GM21786 (cell line): ENCODE results near the gene ADPRHL1.

Source experiments
- ATAC-seq: cut with Tn5 transposase; IDR thresholded peaks from one replicate; pipeline ENCODE4 v1.9.1; 2021; ENCODE audit not compliant: unreplicated experiment

Gene ADPRHL1

DNA sequence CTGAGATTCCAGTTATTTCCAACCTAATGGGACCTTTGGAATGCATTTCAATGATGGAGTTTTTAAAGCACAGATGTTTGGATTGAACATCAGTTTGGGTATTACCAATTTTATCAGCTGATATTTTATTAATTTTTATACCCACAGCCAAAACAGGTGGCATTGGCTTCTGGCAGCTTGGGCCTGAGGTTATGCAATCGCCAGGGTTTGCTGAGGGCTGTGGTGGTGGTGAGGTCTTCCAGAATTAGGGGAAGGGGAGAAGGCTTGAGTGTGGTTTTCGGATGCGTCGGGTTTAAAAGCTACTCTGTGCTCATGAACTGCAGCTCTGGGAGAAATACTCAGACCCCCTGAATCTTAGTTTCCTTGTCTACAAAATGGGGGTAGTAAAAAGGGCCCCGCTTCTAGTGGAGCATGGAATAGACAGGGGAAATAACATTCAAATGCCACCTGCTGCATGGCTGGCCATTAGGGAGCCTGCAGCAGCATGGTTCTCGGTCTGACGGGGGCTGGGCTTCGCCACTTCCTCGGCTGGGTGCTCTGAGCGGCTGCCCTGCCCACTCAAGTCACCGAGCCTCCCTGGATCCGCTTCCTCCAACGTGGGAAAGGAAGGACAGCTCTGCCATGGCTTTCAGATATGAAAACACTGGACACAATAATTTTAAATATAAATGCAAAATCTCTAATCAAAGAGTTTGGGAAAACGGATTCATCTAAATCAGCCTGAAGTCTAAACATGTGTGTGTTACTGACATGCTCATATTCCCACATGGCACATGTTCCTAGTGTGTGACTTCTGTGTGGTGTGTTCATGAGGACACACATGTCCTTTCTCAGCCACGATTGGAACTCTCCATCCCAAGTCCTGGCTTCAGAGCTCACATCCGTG is 35.2 kb downstream of the ADPRHL1 start:
- ATAC-seq, result no peak

DNA sequence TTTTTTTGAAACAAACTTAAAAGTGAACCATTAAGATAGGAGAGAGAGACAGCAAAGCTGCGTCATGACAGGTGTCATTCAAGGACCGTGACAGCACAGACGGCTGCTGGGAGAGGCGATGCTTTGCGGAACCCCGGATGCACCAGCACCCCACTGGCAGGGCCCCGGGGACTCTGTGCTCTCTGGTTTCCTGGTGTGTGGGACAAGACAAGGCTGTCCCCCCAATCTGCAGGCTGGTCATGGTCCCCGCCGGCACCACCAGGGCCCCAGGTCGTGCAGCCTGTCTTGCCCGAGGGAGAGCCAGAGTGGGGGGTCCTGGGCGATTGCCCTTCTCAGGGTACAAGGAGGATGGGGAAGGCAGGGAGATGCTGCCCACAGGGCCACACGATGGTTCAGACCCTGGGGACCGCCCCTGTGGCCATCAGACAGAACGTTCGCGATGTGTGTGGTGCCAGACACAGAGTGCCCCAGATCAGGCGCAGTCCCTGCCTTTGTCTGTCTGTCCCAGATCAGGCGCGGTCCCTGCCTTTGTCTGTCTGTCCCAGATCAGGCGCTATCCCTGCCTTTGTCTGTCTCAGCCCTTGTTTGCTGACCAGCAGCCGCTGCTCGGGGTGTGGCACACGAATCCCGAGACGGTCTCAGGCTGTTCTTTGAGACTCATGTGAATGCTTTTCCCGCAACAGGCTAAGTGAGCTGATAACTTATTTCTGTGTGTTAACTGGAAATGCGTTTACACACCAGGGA is 36.1 kb downstream of the ADPRHL1 start:
- ATAC-seq, result no peak

GRCh38 chr13:113415825-113416224 is 37.5 kb downstream of the ADPRHL1 start:
- no peak for ATAC-seq

DNA sequence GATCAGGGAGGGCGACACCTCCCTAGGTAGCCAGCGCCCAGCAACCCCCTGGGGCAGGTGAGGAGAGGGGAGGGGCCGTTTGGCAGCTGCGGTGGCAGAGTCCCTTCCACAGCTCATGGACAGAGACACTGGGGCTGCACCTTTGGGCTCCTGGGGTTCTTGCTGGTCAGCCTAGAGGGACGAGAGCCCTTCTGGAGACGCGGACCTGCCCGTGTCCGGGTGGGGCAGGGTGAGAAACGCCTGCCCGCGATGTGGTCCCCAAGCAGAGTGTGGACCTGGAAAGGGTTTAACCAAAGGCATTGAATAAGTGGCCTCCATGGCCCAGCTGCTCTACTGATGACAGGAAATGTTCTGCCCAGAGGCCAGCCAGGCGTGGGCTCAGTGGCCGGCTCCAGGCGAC is 38.3 kb downstream of the ADPRHL1 start:
- no peak for ATAC-seq

DNA sequence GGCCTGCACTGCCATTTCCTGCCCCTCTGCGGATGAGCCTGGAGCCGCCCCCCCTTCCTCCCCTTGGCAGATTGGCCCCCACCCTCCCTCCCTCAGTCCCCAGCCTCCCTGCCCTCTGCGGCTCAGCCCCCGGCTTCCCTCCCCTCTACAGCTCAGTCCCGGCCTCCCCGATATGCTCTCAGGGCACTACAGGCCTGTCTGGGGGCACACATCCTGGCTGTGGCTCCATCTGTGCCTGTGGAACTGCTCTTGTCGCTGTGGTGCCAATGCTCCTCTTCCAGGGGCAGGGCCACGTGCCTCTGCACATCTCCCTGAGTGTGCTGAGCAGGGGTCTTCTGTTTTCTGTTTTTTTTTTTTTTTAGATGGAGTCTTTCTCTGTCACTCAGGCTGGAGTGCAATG is 39.0 kb downstream of the ADPRHL1 start:
- no peak for ATAC-seq

- ATAC-seq, result no peak
Measured at GRCh38 chr13:113413898-113414282, 39.4 kb downstream of the ADPRHL1 start.

DNA sequence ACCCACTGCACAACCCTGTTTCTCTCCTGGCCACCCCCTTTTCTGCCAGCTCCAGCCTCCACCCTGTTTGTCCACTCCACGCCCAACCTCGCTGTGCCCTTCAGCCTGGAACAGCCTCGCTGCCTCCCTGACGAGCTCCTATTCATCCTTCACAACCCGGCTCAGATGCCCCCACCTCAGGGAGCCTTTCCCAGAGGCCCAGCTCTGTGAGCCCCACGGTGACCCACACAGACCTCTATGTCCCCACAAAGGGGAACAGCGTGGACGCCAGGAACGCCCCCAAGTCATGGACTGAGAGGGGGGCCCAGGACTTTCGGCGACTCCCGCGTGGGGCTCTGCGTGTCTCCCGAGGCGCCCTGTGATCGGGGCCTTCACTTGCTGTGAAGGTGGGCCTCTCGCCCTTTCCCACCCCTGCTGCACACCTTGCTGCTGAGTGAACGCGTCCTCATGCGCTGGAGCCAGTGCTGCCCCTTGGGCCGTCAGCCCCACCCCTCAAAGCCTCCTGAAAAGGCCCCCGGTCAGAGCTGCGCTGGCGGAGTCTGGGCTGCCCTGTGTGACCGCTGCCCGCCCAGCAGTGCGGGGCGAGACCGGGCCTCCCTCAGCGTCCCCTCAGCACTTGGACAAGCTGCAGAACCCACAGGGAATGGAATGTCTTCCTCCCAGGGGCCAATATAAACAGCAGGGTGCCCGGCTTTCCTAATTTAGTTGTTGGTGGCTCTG is 40.0 kb downstream of the ADPRHL1 start:
- ATAC-seq, result no peak

DNA sequence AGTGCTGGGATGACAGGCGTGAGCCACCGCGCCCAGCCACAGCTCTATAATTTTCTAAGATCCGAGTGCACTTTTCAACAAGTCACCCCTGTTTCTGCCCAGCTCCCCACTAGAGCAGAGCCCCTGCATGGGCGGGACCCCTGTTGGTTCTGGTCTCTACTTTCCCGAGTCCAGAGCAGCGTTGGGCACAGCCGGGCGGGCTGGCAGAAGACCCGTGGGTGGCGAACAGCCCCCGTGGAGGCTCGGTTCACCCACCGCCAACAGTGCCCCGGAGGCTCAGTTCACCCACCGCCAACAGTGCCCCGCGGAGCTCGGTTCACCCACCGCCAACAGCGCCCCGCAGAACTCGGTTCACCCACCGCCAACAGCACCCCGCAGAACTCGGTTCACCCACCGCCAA is 40.8 kb downstream of the ADPRHL1 start:
- no peak for ATAC-seq

- ATAC-seq, result no peak
Measured at GRCh38 chr13:113411216-113412023, 41.9 kb downstream of the ADPRHL1 start.

DNA sequence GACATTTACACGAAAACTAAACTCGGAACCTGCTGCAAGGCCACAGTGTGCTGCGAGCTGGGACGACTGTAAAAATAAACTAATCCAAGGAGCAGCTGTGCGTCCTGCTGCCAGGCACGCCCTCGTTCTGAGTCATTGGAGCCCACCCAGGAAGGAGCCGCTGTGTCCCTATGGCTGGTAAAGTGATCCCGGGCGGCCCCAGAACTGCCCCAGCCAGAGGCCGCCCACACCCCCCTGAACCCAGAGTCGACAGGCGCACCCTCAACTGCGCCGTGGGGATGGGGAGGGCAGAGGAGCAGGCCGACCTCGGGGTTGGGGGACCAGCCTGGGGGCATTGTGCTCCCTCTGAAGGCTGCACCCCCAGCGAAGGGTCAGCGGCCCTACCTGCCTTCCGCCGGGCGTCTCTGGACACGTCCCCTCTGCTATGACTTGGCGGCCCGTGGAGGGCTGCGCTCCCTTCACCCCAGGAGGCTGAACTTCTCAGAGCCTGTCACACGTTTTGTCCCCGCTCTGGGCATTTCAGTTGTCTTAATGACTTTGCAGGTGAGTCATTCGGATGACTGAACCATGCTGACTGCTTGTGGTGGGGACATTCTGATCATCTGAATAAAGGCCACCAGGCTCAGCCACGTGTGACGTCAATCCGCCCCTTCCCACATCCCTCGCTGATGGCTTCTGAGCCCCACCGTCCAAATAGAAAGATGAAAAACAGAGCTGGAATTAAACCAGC is 42.7 kb downstream of the ADPRHL1 start:
- no peak for ATAC-seq

DNA sequence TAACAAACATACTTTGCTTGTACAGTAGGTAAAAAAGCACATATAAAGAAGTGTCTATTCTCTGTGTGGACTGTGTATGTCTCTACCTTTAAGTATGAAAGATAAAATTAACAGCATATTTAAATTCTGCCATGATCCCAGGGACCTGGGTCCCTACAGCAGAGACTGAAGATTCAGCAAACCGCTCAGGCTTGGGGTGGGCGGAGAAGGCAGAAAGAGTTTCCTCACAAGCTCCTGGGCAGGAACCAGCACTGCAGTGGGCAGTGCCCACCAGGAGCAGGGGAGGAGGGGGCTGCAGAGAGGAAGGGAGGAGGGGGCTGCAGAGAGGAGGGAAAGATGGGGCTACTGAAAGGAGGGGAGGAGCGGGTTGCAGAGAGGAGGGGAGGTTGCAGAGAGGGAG is 44.7 kb downstream of the ADPRHL1 start:
- ATAC-seq, result no peak

GRCh38 chr13:113407531-113408393 is 45.5 kb downstream of the ADPRHL1 start:
- ATAC-seq, result no peak

GRCh38 chr13:113407103-113407530 is 46.2 kb downstream of the ADPRHL1 start:
- no peak for ATAC-seq

GRCh38 chr13:113406321-113407102 is 46.8 kb downstream of the ADPRHL1 start:
- no peak for ATAC-seq

DNA sequence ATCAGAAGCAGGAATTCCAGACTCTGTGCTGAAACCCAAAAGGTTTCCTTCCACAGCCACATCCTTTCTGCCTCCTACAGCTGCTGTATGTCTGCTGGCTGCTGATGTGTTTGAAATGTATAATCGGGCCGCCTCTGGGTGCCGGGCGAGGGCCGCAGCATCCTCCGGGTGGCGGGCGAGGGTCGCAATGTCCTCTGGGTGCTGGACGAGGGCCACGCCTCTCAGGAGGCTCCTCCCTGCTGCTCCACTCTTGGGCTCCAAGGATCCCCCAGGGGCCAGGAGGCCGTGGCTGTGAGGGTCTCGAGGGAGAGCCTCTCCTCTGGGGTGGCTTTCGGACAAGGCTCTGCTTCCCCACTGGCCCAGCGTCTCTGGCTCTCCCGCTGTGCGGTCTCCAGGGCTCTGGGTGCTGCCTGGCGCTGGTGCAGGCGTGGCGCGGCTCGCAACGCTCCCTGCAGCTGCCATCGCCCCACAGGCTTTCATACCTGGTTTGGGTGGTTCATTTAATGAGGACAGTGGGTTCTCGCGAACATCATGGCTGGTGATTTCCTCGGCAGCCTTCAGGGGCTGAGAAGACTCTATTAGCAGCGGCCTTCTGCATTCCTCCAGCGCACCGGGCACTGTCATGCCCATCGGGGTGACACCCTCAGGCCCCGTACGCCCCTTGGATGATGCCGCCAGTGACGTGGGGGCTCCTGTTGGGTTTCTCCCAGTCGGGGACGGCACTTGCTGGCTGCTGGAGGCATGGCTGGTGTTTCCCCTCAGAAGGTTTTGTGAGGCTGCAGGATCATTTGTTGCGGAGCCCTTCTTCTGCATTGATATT is 47.6 kb downstream of the ADPRHL1 start:
- ATAC-seq, result no peak

DNA sequence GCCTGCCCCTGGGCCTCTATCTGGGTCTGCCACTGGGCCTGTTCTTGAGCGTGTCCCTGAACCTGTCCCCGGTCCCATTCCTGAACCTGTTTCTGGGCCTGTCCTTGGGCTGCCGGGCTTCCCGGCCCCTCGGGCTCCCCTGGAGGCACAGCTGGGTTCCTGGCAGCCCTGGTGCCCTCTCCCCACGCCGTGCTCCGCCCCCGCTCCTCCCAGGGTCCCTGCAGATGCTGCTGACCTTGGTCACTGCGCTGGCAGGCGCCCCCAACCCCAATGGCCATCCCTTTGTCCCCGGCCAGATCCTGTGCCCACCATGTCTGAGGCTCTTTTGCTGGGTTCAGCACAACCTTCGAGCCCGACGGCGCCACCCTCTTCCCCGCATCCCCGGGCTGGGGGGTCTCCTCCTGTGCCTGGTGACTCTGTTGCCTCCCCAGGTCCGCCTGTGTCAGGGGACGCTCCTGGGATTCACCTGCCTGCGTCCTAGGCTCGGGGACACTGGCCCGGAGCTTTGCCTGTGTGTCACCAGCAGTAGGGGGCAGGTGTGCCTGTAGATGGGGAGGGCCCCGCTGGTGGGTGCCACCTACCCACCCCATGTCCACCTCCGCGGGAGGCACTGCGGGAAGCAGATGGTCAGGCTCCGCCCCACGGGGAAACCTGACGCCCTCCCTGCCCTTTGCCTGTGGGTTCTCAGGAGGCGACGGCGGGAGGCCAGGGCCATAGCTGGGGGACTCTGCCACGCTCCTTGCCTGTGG is 48.4 kb downstream of the ADPRHL1 start:
- ATAC-seq, result no peak

DNA sequence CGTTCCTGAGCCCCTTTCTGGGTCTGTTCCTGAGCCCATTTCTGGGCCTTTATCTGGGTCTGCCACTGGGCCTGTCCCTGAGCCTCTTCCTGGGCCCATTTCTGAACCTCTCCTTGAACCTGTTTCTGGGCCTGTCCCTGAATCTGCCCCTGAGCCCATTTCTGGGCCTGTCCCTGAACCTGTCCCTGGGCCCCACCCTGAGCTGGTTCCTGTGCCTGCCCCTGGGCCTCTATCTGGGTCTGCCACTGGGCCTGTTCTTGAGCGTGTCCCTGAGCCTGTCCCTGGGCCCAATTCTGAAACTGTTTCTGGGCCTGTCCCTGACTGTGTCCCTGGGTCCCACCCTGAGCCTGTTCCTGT is 48.9 kb downstream of the ADPRHL1 start:
- ATAC-seq, result no peak
